GM15510 (cell line): ENCODE results near the gene ZNF215.

Experiments used
- POLR2A ChIP-seq: IDR thresholded peaks from 3 replicates; pipeline ENCODE4 v1.6.1; 2011; ENCODE audit warnings: borderline replicate concordance; ENCODE audit not compliant: insufficient read length; ENCODE audit errors: extremely low read depth

The ZNF215 gene

DNA sequence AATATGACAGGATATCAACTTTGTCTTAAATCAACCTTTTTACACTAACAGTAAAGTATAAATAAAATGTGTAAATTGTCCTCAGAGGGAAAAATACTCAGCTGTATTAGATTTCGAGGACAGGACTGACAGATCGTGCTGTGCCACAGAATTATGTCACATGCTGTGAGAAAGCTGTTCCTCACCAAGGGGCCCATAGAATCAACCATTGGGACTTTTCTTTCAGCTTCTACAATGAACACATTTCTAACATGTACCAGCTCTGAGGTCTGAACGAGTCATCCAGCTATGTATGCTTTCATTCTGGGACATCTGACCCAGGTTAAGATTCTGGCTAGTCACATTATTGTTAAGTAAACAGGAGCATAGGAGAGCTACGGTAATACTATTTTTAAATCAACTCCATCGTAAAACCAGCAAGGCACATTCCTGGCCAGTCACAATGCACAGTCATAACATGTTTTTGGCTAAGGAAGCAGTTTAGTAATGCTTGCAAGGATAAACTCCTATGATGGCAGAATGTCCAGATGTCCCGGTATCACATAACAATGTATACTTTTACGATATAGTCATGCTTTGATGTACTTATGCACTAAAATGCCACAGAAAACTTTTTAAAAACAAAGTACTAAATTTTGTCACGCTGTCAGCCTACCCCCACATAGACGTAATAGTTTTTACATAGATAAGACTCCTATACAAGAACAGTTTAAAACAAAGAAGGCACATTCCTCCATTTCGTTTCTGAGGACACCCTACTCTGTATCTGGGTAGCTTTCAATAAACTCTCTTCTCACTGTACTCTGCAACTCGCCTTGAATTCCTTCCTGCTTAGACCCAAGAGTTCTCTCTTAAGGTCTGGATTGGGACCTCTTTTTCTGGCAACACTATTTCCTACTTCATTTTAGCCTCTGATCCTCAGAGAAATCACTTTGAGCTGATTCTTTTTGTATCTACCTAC, 66.5 kb downstream of the ZNF215 start:
- no peak for TF ChIP-seq POLR2A

DNA sequence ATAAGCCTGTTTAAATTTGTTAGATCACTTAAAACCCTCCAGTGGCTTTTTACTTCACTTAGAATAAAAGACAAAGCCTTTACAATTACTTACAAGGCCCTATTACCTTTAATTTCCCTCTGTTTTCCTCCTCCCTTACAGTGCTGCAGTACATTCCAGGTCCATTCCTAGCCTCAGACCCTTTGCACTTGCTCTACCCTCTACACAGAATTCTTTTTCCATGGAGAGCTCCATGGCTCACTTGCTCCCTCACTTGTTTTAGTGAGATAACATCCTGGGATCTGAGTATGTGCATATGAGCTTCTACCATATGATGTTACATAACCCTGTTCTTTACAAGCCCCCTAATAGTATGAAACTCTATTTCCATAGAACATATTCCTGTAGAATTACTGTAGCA, 69.5 kb downstream of the ZNF215 start:
- no peak for TF ChIP-seq POLR2A

GRCh38 chr11:7004482-7004881, 78.3 kb downstream of the ZNF215 start:
- no peak for TF ChIP-seq POLR2A
